Upper lobe of right lung (tissue), 1 donor: ENCODE measurements around the gene EIF4E. TPM values are rescaled to one million over a fixed set of nuclear protein-coding genes. Genes with fewer than 3 reads are reported as not detected.

ENCODE experiments used
- ATAC-seq: fragments of 200-7000 bp; cut with Tn5 transposase; one replicate; pipeline ENCODE4 v1.9.1; 2020; ENCODE audit warnings: mild to moderate bottlenecking, moderate library complexity
- DNase-seq: peaks from one replicate; pipeline ENCODE4 v3.0.0-alpha.2; 2020
- H3K27ac ChIP-seq: fragments of 200-600 bp; one replicate; pipeline ENCODE4 v1.8.0; 2022
- H3K27me3 ChIP-seq: fragments of 200-600 bp; one replicate; pipeline ENCODE4 v1.8.0; 2022; ENCODE audit warnings: mild to moderate bottlenecking
- H3K36me3 ChIP-seq: fragments of 200-600 bp; one replicate; pipeline ENCODE4 v1.8.0; 2022
- H3K4me1 ChIP-seq: fragments of 200-600 bp; one replicate; pipeline ENCODE4 v1.8.0; 2022
- H3K4me3 ChIP-seq: fragments of 200-600 bp; one replicate; pipeline ENCODE4 v1.8.0; 2022; ENCODE audit warnings: mild to moderate bottlenecking
- H3K9me3 ChIP-seq: fragments of 200-600 bp; one replicate; pipeline ENCODE4 v1.8.0; 2022
- intact Hi-C: fragments of 100-400 bp; cut with DNase I; formaldehyde crosslinking; loops from one replicate; pipeline ENCODE4 v1.11.0; 2022
- total RNA-seq: library from RNA; stranded (reverse); fragmentation: NEBNext Ultra II Directional; extraction: Animal tissue kit (Norgen Biotek cat#: 25700); gene quantifications from one replicate; pipeline ENCODE4 v1.2.1, GENCODE V29; 2021
- TF ChIP-seq, protein P1 (sequence below): fragments of 200-600 bp; IDR thresholded peaks from one replicate; pipeline ENCODE4 v1.8.0; 2022; ENCODE audit warnings: antibody characterized with exemption
- donor health status: DM: no; HTN: yes; CAD: no; lungs with severe emphysema.

Gene EIF4E
- total RNA-seq, 1 donor from 2014 or later: 58.6 TPM

DNA sequence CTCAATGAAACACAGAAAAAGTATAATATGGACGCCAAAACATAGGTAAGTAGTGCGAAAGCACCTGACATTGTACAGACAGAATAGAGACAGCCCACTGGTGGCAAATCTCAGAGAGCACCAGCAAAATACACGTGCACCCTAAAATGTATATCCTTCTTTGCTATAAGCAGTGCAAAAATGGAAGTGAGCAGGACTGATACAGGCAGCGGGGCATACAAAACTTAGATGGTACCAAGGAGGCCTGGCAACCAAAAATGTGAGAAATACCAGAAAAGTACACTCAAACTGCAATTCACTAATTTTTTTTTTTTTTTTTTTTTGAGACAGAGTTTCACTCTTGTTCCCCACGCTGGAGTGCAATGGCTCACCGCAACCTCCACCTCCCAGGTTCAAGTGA is 63.9 kb downstream of the EIF4E start:
- ATAC-seq (no peak), DNase-seq (no peak)
- Histone ChIP-seq H3K27ac (no peak overlapping the region), H3K4me3 (no peak overlapping the region), H3K4me1 (no peaks in the 10 kb centered on the region), H3K9me3 (no peaks in the 10 kb centered on the region), H3K36me3 (no peaks in the 10 kb centered on the region), H3K27me3 (no peaks in the 10 kb centered on the region)
- TF ChIP-seq, protein P1, sequence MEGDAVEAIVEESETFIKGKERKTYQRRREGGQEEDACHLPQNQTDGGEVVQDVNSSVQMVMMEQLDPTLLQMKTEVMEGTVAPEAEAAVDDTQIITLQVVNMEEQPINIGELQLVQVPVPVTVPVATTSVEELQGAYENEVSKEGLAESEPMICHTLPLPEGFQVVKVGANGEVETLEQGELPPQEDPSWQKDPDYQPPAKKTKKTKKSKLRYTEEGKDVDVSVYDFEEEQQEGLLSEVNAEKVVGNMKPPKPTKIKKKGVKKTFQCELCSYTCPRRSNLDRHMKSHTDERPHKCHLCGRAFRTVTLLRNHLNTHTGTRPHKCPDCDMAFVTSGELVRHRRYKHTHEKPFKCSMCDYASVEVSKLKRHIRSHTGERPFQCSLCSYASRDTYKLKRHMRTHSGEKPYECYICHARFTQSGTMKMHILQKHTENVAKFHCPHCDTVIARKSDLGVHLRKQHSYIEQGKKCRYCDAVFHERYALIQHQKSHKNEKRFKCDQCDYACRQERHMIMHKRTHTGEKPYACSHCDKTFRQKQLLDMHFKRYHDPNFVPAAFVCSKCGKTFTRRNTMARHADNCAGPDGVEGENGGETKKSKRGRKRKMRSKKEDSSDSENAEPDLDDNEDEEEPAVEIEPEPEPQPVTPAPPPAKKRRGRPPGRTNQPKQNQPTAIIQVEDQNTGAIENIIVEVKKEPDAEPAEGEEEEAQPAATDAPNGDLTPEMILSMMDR: no peak
- intact Hi-C loops: no loop called here

DNA sequence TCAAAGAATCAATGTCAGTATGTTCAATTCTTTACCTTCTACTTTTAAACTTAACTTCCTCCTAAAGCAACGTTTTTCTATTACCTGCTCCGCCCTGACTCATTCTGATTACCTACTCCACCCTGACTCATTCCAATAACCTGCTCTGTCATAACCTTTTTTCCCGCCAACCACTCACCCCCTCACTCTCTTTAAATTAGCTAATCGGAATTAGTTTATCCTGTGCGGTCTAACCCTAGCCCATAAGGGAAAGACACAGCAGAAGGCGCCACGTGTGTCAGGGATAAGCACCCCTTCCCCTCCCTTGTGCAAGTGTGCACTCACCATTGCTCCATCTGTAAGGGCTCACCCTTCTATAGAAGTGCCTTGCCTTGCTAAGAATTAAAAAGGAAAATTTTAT is 64.4 kb downstream of the EIF4E start:
- no peak overlapping the region for H3K4me3 ChIP-seq
- no peaks in the 10 kb centered on the region for H3K36me3 ChIP-seq
- intact Hi-C loops: no loop called here
- TF ChIP-seq, protein P1: no peak
- no peak for ATAC-seq
- H3K4me1 ChIP-seq: no peaks in the 10 kb centered on the region
- no peaks in the 10 kb centered on the region for H3K27me3 ChIP-seq
- H3K27ac ChIP-seq: no peak overlapping the region
- no peaks in the 10 kb centered on the region for H3K9me3 ChIP-seq
- no peak for DNase-seq

DNA sequence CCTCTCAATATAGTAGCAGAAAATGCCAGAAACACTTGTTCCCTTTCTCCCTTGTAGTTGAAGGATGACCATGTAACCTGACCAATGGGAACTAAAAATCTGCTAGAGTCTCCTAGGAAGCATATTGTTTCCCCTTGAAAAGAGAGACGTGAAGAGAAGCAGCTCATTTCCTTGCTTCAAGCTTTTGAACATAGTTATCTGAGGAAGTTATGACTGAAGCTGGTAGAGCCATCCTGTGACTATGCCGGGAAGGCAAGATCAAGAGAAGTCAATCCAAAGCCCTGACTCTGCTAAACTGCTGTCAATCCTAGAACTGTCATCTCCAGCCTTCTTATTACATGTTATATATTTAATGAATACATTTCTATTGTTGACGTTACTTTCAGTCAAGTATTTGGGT is 66.6 kb downstream of the EIF4E start:
- Histone ChIP-seq H3K9me3 (no peaks in the 10 kb centered on the region), H3K36me3 (no peaks in the 10 kb centered on the region), H3K27ac (no peak overlapping the region), H3K27me3 (no peaks in the 10 kb centered on the region), H3K4me3 (no peak overlapping the region), H3K4me1 (no peaks in the 10 kb centered on the region)
- no peak for DNase-seq
- TF ChIP-seq, protein P1: no peak
- intact Hi-C loops: no loop called here
- ATAC-seq: no peak

DNA sequence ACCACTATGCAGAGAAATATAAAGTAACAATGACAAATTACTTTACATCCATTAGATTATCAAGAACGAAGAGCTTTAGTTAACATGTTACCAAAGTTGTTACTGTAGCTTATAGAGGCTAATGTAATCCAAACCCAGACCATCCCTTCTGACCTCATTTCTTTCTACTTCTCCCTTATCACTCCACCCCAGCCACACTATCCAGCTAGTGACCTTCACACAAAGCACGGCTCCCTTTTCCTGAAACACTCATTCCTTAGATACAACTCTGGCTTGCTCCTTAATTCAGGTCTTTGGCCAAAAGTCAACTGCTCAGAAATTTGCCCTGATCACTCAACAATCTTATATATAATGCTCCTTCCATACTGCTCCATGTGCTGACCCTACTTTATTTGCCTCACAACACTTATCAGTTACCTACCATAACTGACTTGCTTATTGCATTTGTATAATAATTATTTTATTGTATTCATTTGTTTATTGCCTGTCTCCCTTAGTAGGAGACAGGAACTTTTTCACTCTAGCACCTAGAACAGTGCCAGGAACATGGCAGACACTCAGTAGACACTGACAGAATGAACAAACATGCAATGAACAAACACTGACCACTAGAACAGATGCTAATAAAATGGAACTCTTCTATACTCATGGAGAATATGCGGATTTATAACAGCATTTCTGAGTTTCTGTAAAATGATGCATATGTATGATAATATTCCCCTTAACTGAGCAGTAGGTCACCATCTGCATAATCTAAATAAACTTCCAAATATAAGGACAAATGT is 67.6 kb downstream of the EIF4E start:
- no peak for DNase-seq
- Histone ChIP-seq H3K27ac (no peak overlapping the region), H3K9me3 (no peaks in the 10 kb centered on the region), H3K36me3 (no peaks in the 10 kb centered on the region), H3K4me3 (no peak overlapping the region), H3K27me3 (no peaks in the 10 kb centered on the region), H3K4me1 (no peaks in the 10 kb centered on the region)
- TF ChIP-seq, protein P1: no peak
- intact Hi-C loops: no loop called here
- no peak for ATAC-seq

DNA sequence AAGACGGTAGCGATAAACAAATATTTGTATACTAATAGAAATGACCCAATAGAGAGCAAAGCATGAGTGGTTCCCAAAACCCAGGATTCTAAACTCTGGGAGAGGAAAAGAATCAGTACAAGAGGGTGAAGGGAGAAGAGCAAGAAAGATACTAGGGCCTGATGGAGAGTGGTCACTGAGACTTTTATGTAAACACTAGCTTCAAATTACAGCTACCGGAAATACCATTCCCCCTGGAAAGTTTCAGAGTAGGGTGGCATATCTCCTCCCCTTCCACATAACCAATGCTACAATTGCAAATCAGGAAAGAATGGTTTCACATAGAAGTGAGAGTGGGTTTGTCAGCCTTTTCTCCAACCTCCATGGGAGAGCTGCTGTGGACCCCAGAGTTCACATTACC is 77.1 kb downstream of the EIF4E start:
- Histone ChIP-seq H3K4me3 (no peak overlapping the region), H3K36me3 (no peaks in the 10 kb centered on the region), H3K27ac (no peak overlapping the region), H3K27me3 (no peaks in the 10 kb centered on the region), H3K4me1 (no peaks in the 10 kb centered on the region), H3K9me3 (no peaks in the 10 kb centered on the region)
- intact Hi-C loops: no loop called here
- no peak for ATAC-seq
- no peak for DNase-seq
- TF ChIP-seq, protein P1: no peak
